ENCODE measurements around the gene WDR43.

DNA sequence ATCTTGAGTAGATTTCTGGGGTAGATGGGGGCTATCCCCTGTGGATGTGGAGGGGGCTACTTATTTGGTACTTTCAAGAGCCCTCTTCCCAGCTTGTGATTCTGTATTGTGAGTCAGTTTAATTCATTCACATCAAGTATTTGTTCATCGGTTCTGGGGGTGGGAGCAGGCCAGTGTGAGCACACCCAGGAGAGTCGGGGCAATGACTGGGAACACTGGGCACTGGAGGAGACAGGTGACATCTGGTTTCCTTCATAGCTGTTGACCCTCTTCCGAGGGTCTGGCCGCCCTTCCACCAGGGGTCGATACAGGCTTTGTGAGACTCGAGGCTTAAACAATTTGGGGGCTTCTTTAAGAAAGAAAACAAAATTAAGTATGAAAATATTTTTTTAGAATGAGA, 84.1 kb downstream of the WDR43 start:
- no peak for TF ChIP-seq POLR2A (IDR thresholded peaks at IDR 0.05)
- no peak for TF ChIP-seq CTCF (IDR thresholded peaks at IDR 0.05)
- no peak for TF ChIP-seq POLR2AphosphoS5 (IDR thresholded peaks at IDR 0.05; ENCODE audit: insufficient read depth in 1 of 2, low read depth in 1 of 2)

All from vagina (tissue), 2 donors.